Cardiac fibroblast (primary cell): ENCODE results near the gene LARGE1.
"Not testable (repeated sequence)": the region's sequence is repeated elsewhere in the genome, so short reads cannot be mapped to it uniquely, and the experiment has no call there.

ENCODE experiments used
- DNase-seq, 2 donors: peaks; one replicate each; pipeline versions ENCODE4 v3.0.0 to v3.0.0-alpha.2; 2010; ENCODE audit warnings: low read depth in 2 of 2
- H3K4me3 ChIP-seq, 2 donors: replicated peaks in 1 of 2; 1 replicate in 1 of 2; 2 replicates in 1 of 2; pipeline ENCODE4 v1.5.1; 2011; ENCODE audit warnings: low read depth in 2 of 2, low read length in 2 of 2, mild to moderate bottlenecking in 2 of 2, moderate library complexity in 1 of 2
- TF ChIP-seq, protein P1 (sequence below): IDR thresholded peaks from one replicate; pipeline ENCODE4 v1.5.1; 2011; ENCODE audit warnings: low read depth, mild to moderate bottlenecking, low read length, inconsistent platforms

The LARGE1 gene

GRCh38 chr22:33575771-33576170, 344.5 kb downstream of the LARGE1 start:
- no peak overlapping the region for H3K4me3 ChIP-seq
- no peak for DNase-seq
- TF ChIP-seq, protein P1, sequence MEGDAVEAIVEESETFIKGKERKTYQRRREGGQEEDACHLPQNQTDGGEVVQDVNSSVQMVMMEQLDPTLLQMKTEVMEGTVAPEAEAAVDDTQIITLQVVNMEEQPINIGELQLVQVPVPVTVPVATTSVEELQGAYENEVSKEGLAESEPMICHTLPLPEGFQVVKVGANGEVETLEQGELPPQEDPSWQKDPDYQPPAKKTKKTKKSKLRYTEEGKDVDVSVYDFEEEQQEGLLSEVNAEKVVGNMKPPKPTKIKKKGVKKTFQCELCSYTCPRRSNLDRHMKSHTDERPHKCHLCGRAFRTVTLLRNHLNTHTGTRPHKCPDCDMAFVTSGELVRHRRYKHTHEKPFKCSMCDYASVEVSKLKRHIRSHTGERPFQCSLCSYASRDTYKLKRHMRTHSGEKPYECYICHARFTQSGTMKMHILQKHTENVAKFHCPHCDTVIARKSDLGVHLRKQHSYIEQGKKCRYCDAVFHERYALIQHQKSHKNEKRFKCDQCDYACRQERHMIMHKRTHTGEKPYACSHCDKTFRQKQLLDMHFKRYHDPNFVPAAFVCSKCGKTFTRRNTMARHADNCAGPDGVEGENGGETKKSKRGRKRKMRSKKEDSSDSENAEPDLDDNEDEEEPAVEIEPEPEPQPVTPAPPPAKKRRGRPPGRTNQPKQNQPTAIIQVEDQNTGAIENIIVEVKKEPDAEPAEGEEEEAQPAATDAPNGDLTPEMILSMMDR = no peak

GRCh38 chr22:33575041-33575440, 345.2 kb downstream of the LARGE1 start:
- TF ChIP-seq, protein P1 = no peak
- no peak for DNase-seq
- H3K4me3 ChIP-seq = no peak overlapping the region

- no peak for DNase-seq
- H3K4me3 ChIP-seq = no peak overlapping the region
- TF ChIP-seq, protein P1 = no peak
Measured at GRCh38 chr22:33573479-33573878, 346.8 kb downstream of the LARGE1 start.

DNA sequence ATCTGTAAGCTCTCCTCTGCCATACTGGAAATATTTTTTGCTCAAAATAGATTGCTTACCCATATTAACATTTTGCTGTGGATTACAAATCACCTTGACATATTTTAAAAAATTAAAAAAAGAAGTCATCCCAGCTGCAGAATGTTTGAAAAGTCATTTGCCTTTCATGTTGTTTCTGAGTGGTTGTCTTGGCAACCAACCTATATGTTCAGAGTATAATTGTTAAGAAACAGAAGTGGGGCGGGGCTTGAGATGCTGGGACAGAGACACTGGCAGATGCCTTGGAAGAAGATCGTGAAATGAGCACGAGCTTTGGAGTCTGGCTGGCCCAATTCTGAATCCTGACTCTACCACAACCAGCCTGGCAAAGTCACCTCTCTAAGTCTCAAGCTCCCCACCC, 348.2 kb downstream of the LARGE1 start:
- TF ChIP-seq, protein P1 = no peak
- DNase-seq = no peak

DNA sequence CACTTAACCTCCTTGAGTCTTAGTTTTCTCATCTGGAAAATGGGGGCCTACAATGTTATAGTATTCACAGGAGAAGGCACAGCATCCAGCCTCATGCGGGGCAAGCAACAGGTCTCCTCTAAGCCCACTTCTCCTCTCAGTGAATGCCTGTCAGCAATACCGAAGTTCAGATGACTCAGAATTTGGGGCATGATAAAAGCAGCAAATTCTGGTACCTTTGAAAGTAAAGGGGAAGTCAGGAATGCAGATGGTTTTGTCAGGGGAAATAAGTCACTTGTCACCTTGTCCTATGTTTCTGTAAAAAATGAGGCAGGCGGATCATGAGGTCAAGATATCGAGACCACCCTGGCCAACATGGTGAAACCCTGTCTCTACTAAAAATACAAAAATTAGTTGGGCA, 350.2 kb downstream of the LARGE1 start:
- DNase-seq = no peak
- TF ChIP-seq, protein P1 = no peak

More for the DNA sequence above, 348.2 kb downstream of the LARGE1 start:
- no peak overlapping the region for H3K4me3 ChIP-seq

GRCh38 chr22:33569559-33569958, 350.7 kb downstream of the LARGE1 start:
- TF ChIP-seq, protein P1 = no peak
- no peak overlapping the region for H3K4me3 ChIP-seq
- DNase-seq = no peak

More for the DNA sequence above, 350.2 kb downstream of the LARGE1 start:
- H3K4me3 ChIP-seq = no peak overlapping the region

GRCh38 chr22:33569018-33569417, 351.3 kb downstream of the LARGE1 start:
- H3K4me3 ChIP-seq = no peak overlapping the region
- TF ChIP-seq, protein P1 = no peak
- DNase-seq = no peak

GRCh38 chr22:33566495-33566894, 353.8 kb downstream of the LARGE1 start:
- H3K4me3 ChIP-seq, DNase-seq: not testable (repeated sequence)
